ENCODE data around the gene MON1A.

- TF ChIP-seq CTCF (IDR thresholded peaks at IDR 0.05; ENCODE audit: insufficient read depth, low read depth, low read length): no peak
- TF ChIP-seq EZH2 (IDR thresholded peaks at IDR 0.05; ENCODE audit: insufficient read depth, low read length): no peak
These were observed 33.3 kb downstream of the MON1A start for GRCh38 chr3:49896345-49896744.
